ENCODE results near the gene PID1.

DNA sequence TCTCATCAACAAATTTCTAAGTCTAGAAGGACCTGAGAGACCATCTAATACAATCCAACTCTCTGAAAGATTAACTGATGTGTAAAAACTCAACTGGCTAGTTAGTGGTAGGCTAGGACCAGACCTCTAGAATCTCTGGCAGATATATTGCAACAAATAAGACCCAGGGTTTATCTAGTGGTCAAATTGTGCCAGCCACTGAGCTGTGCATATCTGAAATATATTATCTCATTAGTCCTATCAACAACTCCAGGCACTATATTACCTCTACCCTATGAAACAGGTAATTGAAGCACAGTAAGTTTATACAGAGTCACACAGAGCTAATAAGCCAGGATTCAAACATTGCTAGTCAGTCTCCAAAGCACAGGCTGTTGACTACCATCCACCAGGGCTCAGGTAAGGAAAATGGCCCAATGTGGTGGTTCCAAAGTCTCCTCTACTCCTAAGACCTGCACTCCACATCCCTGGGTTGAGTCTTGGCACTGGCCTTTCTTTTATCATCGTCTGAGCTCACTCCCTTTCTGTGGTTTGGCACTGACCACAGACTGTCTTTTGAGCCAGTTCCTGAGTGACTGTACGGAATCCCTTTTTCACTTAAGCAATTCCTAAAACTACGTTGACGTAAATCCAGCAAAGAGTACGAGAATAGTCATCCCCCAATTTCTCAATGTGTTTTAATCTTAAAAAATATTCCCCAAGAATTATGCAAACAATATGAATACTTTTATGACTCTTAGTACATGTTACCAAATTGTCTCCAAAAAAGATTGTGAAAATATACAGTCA, 11.9 kb upstream of the PID1 start:
- no peak for TF ChIP-seq CTCF (IDR thresholded peaks at IDR 0.05)
- TF ChIP-seq EZH2 (IDR thresholded peaks at IDR 0.05; ENCODE audit: borderline replicate concordance, insufficient read depth, low read depth, low read length, poor library complexity, severe bottlenecking), result no peak
